ENCODE results near the gene JPH3. TPM values are rescaled to one million over a fixed set of nuclear protein-coding genes. Genes with fewer than 3 reads are reported as not detected.

JPH3 gene
- total and polyA plus RNA-seq, 3 donors from 2014 or later = 3.2 to 8.7 (median 8.3) TPM

DNA sequence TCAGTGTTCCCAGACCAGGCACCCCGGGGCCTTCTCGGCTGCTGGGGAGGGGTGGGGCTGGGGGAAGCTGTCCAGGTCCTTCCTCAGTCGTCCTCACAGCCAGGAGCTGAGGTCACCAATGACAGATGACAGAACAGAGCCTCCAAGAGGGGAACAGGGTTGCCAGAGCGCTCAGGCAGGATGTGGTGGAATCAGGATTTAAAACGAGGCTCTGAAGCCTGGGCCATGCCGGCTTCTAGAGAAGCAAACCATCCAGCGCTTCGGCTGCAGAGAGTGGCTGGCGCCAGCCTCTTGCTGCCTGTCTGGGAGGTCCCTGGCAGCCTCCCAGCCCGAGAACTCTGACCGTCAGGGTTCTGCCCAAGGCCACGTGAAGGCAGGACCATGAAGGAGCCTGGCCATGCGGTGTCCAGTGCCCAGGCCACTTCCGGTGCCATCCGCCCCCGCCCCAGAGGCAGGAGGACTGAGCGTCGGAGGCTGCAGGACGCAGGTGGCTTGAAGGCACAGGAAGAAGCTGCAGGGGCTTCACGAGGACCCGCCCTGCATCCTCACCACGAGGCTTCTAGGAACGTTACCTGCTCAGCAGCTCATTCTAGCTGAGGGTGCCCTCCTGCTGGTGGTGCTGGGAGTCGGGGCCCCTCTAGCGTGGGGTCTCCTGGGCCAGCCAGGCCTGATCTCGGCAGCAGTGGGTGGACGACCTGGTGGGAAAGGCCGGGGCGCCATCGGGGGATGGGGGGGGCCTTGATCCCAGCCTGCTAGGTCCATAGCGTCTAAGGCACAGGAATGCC, 85.0 kb downstream of the JPH3 start:
- Histone ChIP-seq H3K4me1 (peaks cover 5% of the 10 kb centered on the region), H3K9me3 (no peaks in the 10 kb centered on the region), H3K27ac (no peak overlapping the region), H3K36me3 (ENCODE audit: low read depth, missing control alignments) (no peaks in the 10 kb centered on the region), H3K4me3 (no peak overlapping the region), H3K27me3 (no peaks in the 10 kb centered on the region)
- no peak for TF ChIP-seq CTCF (IDR thresholded peaks at IDR 0.05)
- TF ChIP-seq POLR2A (IDR thresholded peaks at IDR 0.05) = no peak
- peak; percentile 73 for DNase-seq
- 66 to 77% methylated on average over 12 to 31 of the region's 31 CpGs for WGBS, 2 donors
- intact Hi-C loops (cut with DNase I; ENCODE audit: low total_unique reads) = no loop called here

DNA sequence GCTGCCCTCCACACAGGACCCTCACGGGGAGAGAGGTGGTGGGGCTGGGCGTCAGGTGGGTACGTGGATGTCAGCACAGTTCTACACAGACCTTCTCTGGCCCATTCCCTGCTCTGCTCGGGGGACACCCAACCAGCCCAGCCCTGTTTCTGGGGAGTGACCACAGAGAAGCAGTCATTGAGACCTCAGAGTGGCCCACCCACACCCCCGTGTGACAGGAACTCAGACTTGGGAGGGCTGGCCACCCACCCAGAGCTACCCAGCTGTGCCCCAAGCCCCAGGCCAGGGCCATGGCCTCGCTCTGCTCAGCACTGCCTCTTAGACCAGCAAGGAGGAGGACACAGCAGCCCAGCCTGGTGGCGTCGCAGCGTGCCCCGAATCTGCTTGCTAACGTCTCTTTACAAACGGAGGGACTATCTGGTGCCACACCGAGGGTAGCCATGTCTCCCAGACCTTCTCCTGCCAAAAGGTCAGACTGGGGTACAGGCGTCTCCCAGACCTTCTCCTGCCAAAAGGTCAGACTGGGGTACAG, 85.8 kb downstream of the JPH3 start:
- no peak for DNase-seq
- Histone ChIP-seq H3K27me3 (no peaks in the 10 kb centered on the region), H3K36me3 (ENCODE audit: low read depth, missing control alignments) (no peaks in the 10 kb centered on the region), H3K9me3 (no peaks in the 10 kb centered on the region), H3K4me3 (no peak overlapping the region), H3K27ac (no peak overlapping the region), H3K4me1 (peaks cover 5% of the 10 kb centered on the region)
- intact Hi-C loops (cut with DNase I; ENCODE audit: low total_unique reads) = no loop called here
- 80 to 94% methylated on average over 1 to 14 of the region's 14 CpGs for WGBS, 2 donors
- TF ChIP-seq POLR2A (IDR thresholded peaks at IDR 0.05) = no peak
- no peak for TF ChIP-seq CTCF (IDR thresholded peaks at IDR 0.05)

DNA sequence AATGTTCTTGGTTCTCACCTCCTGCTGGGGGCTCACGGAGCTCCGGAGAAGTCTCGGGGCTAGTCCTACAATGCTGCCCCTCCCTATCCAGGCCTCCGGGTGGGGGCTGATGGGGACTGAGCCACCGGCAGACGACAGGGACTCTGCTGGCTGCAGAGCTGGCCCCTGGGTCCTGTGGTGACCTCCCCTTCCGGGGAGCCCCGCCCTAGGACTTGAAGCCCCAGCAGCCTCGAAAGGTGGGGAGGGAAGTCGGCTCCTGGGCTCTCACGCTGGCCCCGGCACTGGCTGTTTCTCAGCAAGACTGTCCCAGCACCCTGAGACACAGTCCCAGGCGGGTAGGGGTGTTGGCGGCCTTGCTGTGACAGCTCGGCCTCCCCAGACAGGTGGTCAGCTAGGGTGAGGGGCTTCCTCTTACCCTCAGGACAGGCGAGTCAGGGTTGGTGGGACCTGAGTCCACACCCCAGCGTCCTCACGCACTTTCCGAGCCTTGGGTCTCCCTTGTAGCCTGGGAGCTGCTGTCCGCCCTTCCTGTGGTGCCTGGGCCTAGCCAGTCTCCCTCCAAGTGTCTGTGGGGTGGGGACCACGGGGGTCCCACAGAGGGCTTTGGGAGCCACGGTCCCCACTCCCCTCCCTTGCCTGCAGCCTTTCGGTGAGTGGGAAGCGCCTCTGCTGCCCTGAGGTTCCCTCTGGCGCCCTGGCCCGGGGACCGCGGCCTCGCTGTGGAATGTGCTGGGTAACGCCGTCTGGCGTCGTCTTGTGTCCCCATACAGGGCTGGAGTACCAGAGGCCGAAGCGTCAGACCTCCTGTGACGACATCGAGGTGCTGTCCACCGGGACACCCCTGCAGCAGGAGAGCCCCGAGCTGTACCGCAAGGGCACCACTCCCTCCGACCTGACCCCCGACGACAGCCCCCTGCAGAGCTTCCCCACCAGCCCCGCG, 86.8 kb downstream of the JPH3 start:
- peak overlapping the region in 1 of 2 donors; percentile 6 for H3K4me3 ChIP-seq
- peaks cover 5% of the 10 kb centered on the region for H3K4me1 ChIP-seq
- no peaks in the 10 kb centered on the region for H3K27me3 ChIP-seq
- WGBS, 2 donors = 66 to 87% methylated on average over 7 to 45 of the region's 45 CpGs
- H3K9me3 ChIP-seq = no peaks in the 10 kb centered on the region
- no peak for TF ChIP-seq POLR2A (IDR thresholded peaks at IDR 0.05)
- no peak for TF ChIP-seq CTCF (IDR thresholded peaks at IDR 0.05)
- DNase-seq = no peak
- H3K27ac ChIP-seq = no peak overlapping the region
- H3K36me3 ChIP-seq (ENCODE audit: low read depth, missing control alignments) = no peaks in the 10 kb centered on the region
- intact Hi-C loops (cut with DNase I; ENCODE audit: low total_unique reads) = no loop called here

DNA sequence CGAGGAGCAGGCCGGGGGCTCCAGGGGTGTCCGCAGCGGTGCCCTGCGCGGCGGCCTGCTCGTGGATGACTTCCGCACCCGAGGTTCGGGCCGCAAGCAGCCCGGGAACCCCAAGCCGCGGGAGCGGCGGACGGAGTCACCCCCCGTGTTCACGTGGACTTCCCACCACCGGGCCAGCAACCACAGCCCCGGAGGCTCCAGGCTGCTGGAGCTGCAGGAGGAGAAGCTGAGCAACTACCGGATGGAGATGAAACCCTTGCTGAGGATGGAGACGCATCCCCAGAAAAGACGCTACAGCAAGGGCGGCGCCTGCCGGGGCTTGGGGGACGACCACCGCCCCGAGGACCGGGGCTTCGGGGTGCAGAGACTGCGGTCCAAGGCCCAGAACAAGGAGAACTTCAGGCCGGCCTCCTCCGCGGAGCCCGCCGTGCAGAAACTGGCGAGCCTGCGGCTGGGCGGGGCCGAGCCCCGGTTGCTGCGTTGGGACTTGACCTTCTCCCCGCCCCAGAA, 87.7 kb downstream of the JPH3 start:
- no peak for DNase-seq
- intact Hi-C loops (cut with DNase I; ENCODE audit: low total_unique reads) = no loop called here
- 64 to 77% methylated on average over 14 to 42 of the region's 46 CpGs for WGBS, 2 donors
- Histone ChIP-seq H3K36me3 (ENCODE audit: low read depth, missing control alignments) (no peaks in the 10 kb centered on the region), H3K27me3 (no peaks in the 10 kb centered on the region), H3K4me3 (peak overlapping the region in 1 of 2 donors; percentile 6), H3K4me1 (peaks cover 8% of the 10 kb centered on the region), H3K27ac (no peak overlapping the region), H3K9me3 (no peaks in the 10 kb centered on the region)
- TF ChIP-seq POLR2A (IDR thresholded peaks at IDR 0.05) (no peak), CTCF (IDR thresholded peaks at IDR 0.05) (no peak)

Measured in testis (tissue), 3 donors.